GM18505 (cell line): ENCODE results near the gene SLC35G1.
A peak's percentile ranks its signal among the peaks of the same experiment; 100 is the strongest.

Experiments
- ATAC-seq: cut with Tn5 transposase; IDR thresholded peaks from one replicate; pipeline ENCODE4 v1.9.1; 2021; ENCODE audit not compliant: unreplicated experiment
- POLR2A ChIP-seq: IDR thresholded peaks from 4 replicates; pipeline ENCODE4 v1.6.1; 2011; ENCODE audit warnings: borderline replicate concordance; ENCODE audit not compliant: insufficient read depth, insufficient read length; ENCODE audit errors: extremely low read depth

The SLC35G1 gene

GRCh38 chr10:93893646-93894515 lies at the start of gene SLC35G1:
SLC35G1 (plus strand) TSS chr10:93893978; CDS start chr10:93894034, 56 bp downstream.
- TF ChIP-seq POLR2A: peak; percentile 97
- ATAC-seq: peak; percentile 94

- TF ChIP-seq POLR2A: no peak
- ATAC-seq: no peak
Measured at GRCh38 chr10:93844979-93845626, 48.7 kb upstream of the SLC35G1 start.

- TF ChIP-seq POLR2A: no peak
- ATAC-seq: no peak
Measured at GRCh38 chr10:93849593-93849992, 44.2 kb upstream of the SLC35G1 start.

GRCh38 chr10:93850031-93851015 lies 43.5 kb upstream of the SLC35G1 start:
- TF ChIP-seq POLR2A: no peak
- ATAC-seq: no peak

- no peak for ATAC-seq
- no peak for TF ChIP-seq POLR2A
Measured at GRCh38 chr10:93851169-93851568, 42.6 kb upstream of the SLC35G1 start.

GRCh38 chr10:93852476-93853095 lies 41.2 kb upstream of the SLC35G1 start:
- TF ChIP-seq POLR2A: no peak
- no peak for ATAC-seq

- TF ChIP-seq POLR2A: no peak
- ATAC-seq: no peak
Measured at GRCh38 chr10:93854975-93855374, 38.8 kb upstream of the SLC35G1 start.

- TF ChIP-seq POLR2A: no peak
- ATAC-seq: no peak
Measured at GRCh38 chr10:93856349-93857145, 37.2 kb upstream of the SLC35G1 start.

- no peak for TF ChIP-seq POLR2A
- ATAC-seq: no peak
Measured at GRCh38 chr10:93859049-93859655, 34.6 kb upstream of the SLC35G1 start.

- no peak for TF ChIP-seq POLR2A
- ATAC-seq: no peak
Measured at GRCh38 chr10:93861825-93862224, 32.0 kb upstream of the SLC35G1 start.

GRCh38 chr10:93865794-93866425 lies 27.9 kb upstream of the SLC35G1 start:
- TF ChIP-seq POLR2A: no peak
- ATAC-seq: no peak

GRCh38 chr10:93867525-93867924 lies 26.3 kb upstream of the SLC35G1 start:
- no peak for ATAC-seq
- TF ChIP-seq POLR2A: no peak

GRCh38 chr10:93871671-93872204 lies 22.0 kb upstream of the SLC35G1 start:
- no peak for TF ChIP-seq POLR2A
- ATAC-seq: no peak
